H1 (cell line): ENCODE results near the gene GIPC2. TPM values are rescaled to one million over a fixed set of nuclear protein-coding genes. Genes with fewer than 3 reads are reported as not detected.

Experiments used
- CTCF ChIA-PET: fragments of 300-600 bp; sonication (Branson Sonifier 250); formaldehyde crosslinking; loops from one replicate; lab custom pipeline; 2021; ENCODE audit not compliant: partially characterized antibody; lab: Charles Lee
- POLR2A ChIA-PET: fragments of 300-600 bp; sonication (Branson Sonifier 250); formaldehyde crosslinking; loops from one replicate; lab custom pipeline; 2021; ENCODE audit warnings: inconsistent platforms; ENCODE audit not compliant: partially characterized antibody; lab: Charles Lee
- DNase-seq, 2 experiments: peaks; one replicate each; pipeline versions ENCODE4 v3.0.0 to v3.0.0-alpha.2; 2010 to 2022; ENCODE audit warnings: low spot score in 2 of 2, low read depth in 1 of 2, mixed read lengths in 1 of 2
- FAIRE-seq: peaks from 2 replicates; lab custom pipeline; 2011; peaks lifted over from hg19 to GRCh38; lab: Jason Lieb, UNC
- H2AFZ ChIP-seq: 2 replicates; pipeline ENCODE4 v1.8.1; 2012; ENCODE audit warnings: low read length, inconsistent platforms
- H2AK5ac ChIP-seq: 2 replicates; pipeline ENCODE4 v1.6.1; 2013; ENCODE audit warnings: low read depth, low read length
- H2BK120ac ChIP-seq: replicated peaks from 2 replicates; pipeline ENCODE3; 2013; ENCODE audit warnings: low read depth, low read length, inconsistent platforms
- H2BK12ac ChIP-seq: 2 replicates; pipeline ENCODE4 v1.6.1; 2013; ENCODE audit warnings: low read depth, low read length
- H2BK15ac ChIP-seq: 2 replicates; pipeline ENCODE4 v1.6.1; 2013; ENCODE audit warnings: low read length
- H2BK20ac ChIP-seq: 2 replicates; pipeline ENCODE4 v1.6.1; 2013; ENCODE audit warnings: low read length
- H2BK5ac ChIP-seq: 2 replicates; pipeline ENCODE4 v1.6.1; 2013; ENCODE audit warnings: low read depth, low read length
- H3K14ac ChIP-seq: 2 replicates; pipeline ENCODE4 v1.6.1; 2013; ENCODE audit warnings: inconsistent platforms; ENCODE audit not compliant: insufficient read length
- H3K18ac ChIP-seq: 2 replicates; pipeline ENCODE4 v1.6.1; 2013; ENCODE audit warnings: low read length; ENCODE audit errors: extremely low read depth
- H3K23ac ChIP-seq: 2 replicates; pipeline ENCODE4 v1.6.1; 2013; ENCODE audit warnings: inconsistent platforms; ENCODE audit not compliant: insufficient read length
- H3K23me2 ChIP-seq: 2 replicates; pipeline ENCODE4 v1.6.1; 2013; ENCODE audit warnings: low read depth, low read length
- H3K27ac ChIP-seq: 2 replicates; pipeline ENCODE4 v1.6.1; 2011; ENCODE audit warnings: low read depth, low read length, inconsistent platforms
- H3K27me3 ChIP-seq, 4 experiments: replicated peaks in 1 of 4; 1 replicate in 1 of 4; 2 replicates in 3 of 4; pipeline versions ENCODE4 v1.6.1 to v1.8.1; 2011 to 2013; ENCODE audit warnings: low read length in 3 of 4, mild to moderate bottlenecking in 3 of 4, inconsistent platforms in 2 of 4, mixed read lengths in 2 of 4, moderate library complexity in 1 of 4; ENCODE audit not compliant: control insufficient read depth in 3 of 4, insufficient read depth in 3 of 4; ENCODE audit errors: extremely low read depth in 1 of 4
- H3K36me3 ChIP-seq, 4 experiments: 2 replicates each; pipeline versions ENCODE4 v1.6.1 to v1.8.1; 2011 to 2013; ENCODE audit warnings: mild to moderate bottlenecking in 4 of 4, low read length in 3 of 4, moderate library complexity in 2 of 4, control low read depth in 1 of 4, inconsistent platforms in 1 of 4; ENCODE audit not compliant: insufficient read depth in 4 of 4, control insufficient read depth in 2 of 4
- H3K4ac ChIP-seq: replicated peaks from 2 replicates; pipeline ENCODE3; 2013; ENCODE audit warnings: low read length, low read depth, mixed read lengths, inconsistent platforms; ENCODE audit not compliant: insufficient read length
- H3K4me1 ChIP-seq, 4 experiments: replicated peaks in 1 of 4; 1 replicate in 1 of 4; 2 replicates in 3 of 4; pipeline versions ENCODE4 v1.6.1 to v1.8.1; 2011 to 2013; ENCODE audit warnings: low read length in 3 of 4, inconsistent platforms in 2 of 4, mixed read lengths in 1 of 4; ENCODE audit not compliant: insufficient read depth in 4 of 4, control insufficient read depth in 3 of 4
- H3K4me2 ChIP-seq, 2 experiments: 2 replicates each; pipeline versions ENCODE4 v1.6.1 to v1.8.1; 2011 to 2013; ENCODE audit warnings: low read depth in 2 of 2, low read length in 2 of 2, control low read depth in 1 of 2, inconsistent platforms in 1 of 2, mild to moderate bottlenecking in 1 of 2; ENCODE audit not compliant: insufficient read depth in 1 of 2
- H3K4me3 ChIP-seq, 4 experiments: fragments of 200-600, 300-600 bp in 1 of 4; sonication (generic), shearing (Covaris generic), sonication (Bioruptor Twin) in 1 of 4; 2 replicates each; pipeline versions ENCODE4 v1.5.1 to v1.8.1; 2011 to 2016; ENCODE audit warnings: low read length in 4 of 4, low read depth in 3 of 4, control low read depth in 2 of 4, inconsistent platforms in 2 of 4, mild to moderate bottlenecking in 2 of 4, mixed read lengths in 1 of 4, moderate library complexity in 1 of 4; ENCODE audit not compliant: insufficient read depth in 2 of 4; ENCODE audit errors: extremely low read depth in 1 of 4
- H3K56ac ChIP-seq: replicated peaks from 2 replicates; pipeline ENCODE3; 2013; ENCODE audit warnings: low read depth, mild to moderate bottlenecking, mixed read lengths, low read length, inconsistent platforms; ENCODE audit not compliant: insufficient read length
- H3K79me1 ChIP-seq: 2 replicates; pipeline ENCODE4 v1.6.1; 2013; ENCODE audit warnings: low read depth, low read length, control low read depth
- H3K79me2 ChIP-seq, 2 experiments: 2 replicates each; pipeline versions ENCODE4 v1.6.1 to v1.8.1; 2012 to 2013; ENCODE audit warnings: low read length in 2 of 2, mild to moderate bottlenecking in 2 of 2, inconsistent platforms in 1 of 2; ENCODE audit not compliant: insufficient read depth in 2 of 2, control insufficient read depth in 1 of 2
- H3K9ac ChIP-seq, 4 experiments: replicated peaks in 1 of 4; 1 replicate in 1 of 4; 2 replicates in 3 of 4; pipeline versions ENCODE4 v1.6.1 to v1.8.1; 2011 to 2013; ENCODE audit warnings: low read depth in 3 of 4, low read length in 3 of 4, control low read depth in 2 of 4, mild to moderate bottlenecking in 2 of 4, moderate library complexity in 2 of 4, inconsistent platforms in 1 of 4; ENCODE audit errors: extremely low read depth in 1 of 4
- H3K9me3 ChIP-seq, 2 experiments: 2 replicates each; pipeline versions ENCODE4 v1.6.1 to v1.8.1; 2012 to 2013; ENCODE audit warnings: mild to moderate bottlenecking in 2 of 2, moderate library complexity in 2 of 2, control low read depth in 1 of 2, inconsistent platforms in 1 of 2, low read depth in 1 of 2, low read length in 1 of 2, mixed read lengths in 1 of 2; ENCODE audit not compliant: insufficient read depth in 2 of 2
- H4K20me1 ChIP-seq, 2 experiments: replicated peaks in 1 of 2; 2 replicates each; pipeline versions ENCODE3 to v1.8.1; 2011 to 2013; ENCODE audit warnings: inconsistent platforms in 2 of 2, low read length in 2 of 2, mild to moderate bottlenecking in 1 of 2; ENCODE audit not compliant: insufficient read depth in 2 of 2, control insufficient read depth in 1 of 2
- H4K5ac ChIP-seq: 2 replicates; pipeline ENCODE4 v1.6.1; 2013; ENCODE audit warnings: low read length, low read depth, mixed read lengths, inconsistent platforms; ENCODE audit not compliant: insufficient read length
- H4K8ac ChIP-seq: 2 replicates; pipeline ENCODE4 v1.8.0; 2013; ENCODE audit warnings: mild to moderate bottlenecking, moderate library complexity, low read length, inconsistent platforms; ENCODE audit not compliant: insufficient read depth; ENCODE audit errors: extremely low read depth
- H4K91ac ChIP-seq: replicated peaks from 2 replicates; pipeline ENCODE3; 2013; ENCODE audit warnings: low read length, mixed read lengths, inconsistent platforms; ENCODE audit not compliant: insufficient read length
- CREB1 ChIP-seq: IDR thresholded peaks from 2 replicates; pipeline ENCODE4 v1.6.1; 2012; ENCODE audit warnings: inconsistent platforms
- WGBS, 2 experiments: shearing (Covaris generic) in 1 of 2; methylation state at CpG; one replicate each; pipeline versions ENCODE4 v1.1.6 to v1.1.7; 2013 to 2015; ENCODE audit warnings: low lambda C conversion rate in 2 of 2, mixed read lengths in 2 of 2, inconsistent platforms in 1 of 2, low coverage in 1 of 2, missing lambda C conversion rate in 1 of 2; ENCODE audit not compliant: insufficient replicate concordance in 2 of 2, insufficient coverage in 1 of 2, insufficient read length in 1 of 2; ENCODE audit errors: extremely low coverage in 1 of 2, missing lambda C conversion rate in 1 of 2; 5-methylcytosine and 5-hydroxymethylcytosine counted together
- polyA plus RNA-seq, 7 experiments: library from polyadenylated mRNA; depleted of rRNA in 3 of 7; stranded (reverse) in 5 of 7; unstranded in 2 of 7; fragments of >200 nt in 5 of 7; fragments of 200-250 nt in 2 of 7; gene quantifications; 1 replicate in 5 of 7; 2 replicates in 1 of 7; 4 replicates in 1 of 7; pipeline versions ENCODE4 v1.2.1 to v1.2.3, GENCODE V29; 2011 to 2013; ENCODE audit warnings: missing spikeins in 2 of 7, mixed read lengths in 2 of 7
- total RNA-seq: library from RNA; stranded (reverse); fragmentation: NEBNext Ultra II Directional; extraction: Animal tissue kit (Norgen Biotek cat#: 25700); gene quantifications from 2 replicates; pipeline ENCODE4 v1.2.1, GENCODE V29; 2021

Gene GIPC2
- total and polyA plus RNA-seq, 2 of the 8 experiments (the other 6 are each of a cell fraction or from before 2014, with no cell fraction given): 0.29 to 0.69 TPM

DNA sequence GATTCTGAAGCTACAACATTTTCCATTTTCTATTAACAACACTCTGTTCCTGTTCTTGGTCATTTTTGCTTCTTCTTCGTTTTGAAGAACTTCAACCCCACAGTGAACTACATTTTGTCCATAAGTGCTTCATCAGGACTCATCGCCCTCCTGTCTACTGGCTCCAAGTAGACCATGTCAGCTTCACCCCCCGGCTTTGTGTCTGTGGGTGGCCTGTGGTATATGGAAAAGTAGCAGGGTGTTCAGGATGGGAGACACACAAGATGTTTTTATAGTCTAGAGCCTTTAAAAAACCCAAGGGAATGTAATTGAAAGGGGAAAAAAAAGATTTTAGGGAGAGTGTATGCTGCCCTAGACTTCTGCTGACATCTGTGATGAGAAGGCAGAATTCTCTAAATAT is 46.1 kb downstream of the GIPC2 start:
- DNase-seq (no peak), FAIRE-seq (no peak)
- H3K9me3 ChIP-seq: no peaks in the 10 kb centered on the region
- H3K4me1 ChIP-seq: no peaks in the 10 kb centered on the region; a peak in 1 of 7 replicates
- H2BK12ac ChIP-seq: no peak overlapping the region
- no peaks in the 10 kb centered on the region for H3K79me2 ChIP-seq
- no peak overlapping the region for H2AFZ ChIP-seq
- H2BK20ac ChIP-seq: no peak overlapping the region
- no peak overlapping the region for H3K4ac ChIP-seq
- H2BK120ac ChIP-seq: no peak overlapping the region
- no peak overlapping the region for H2AK5ac ChIP-seq
- H3K56ac ChIP-seq: no peak overlapping the region
- ChIA-PET CTCF (interaction anchor here (0.5 to 1.1 kb wide), 4 partner anchors 11 to 747 kb away, joined by 3 to 4 read pairs (median 3); no protein-coding TSS in a partner anchor), POLR2A (interaction anchor here (0.7 kb wide), 1 partner anchor 22 kb away, joined by 3 read pairs; no protein-coding TSS in a partner anchor)
- no peak overlapping the region for H2BK5ac ChIP-seq
- WGBS, 2 experiments: 93% methylated on average over 3 of the region's 3 CpGs; no CpG with 5 or more reads in 1 of the 2 experiments
- no peak overlapping the region for H3K4me2 ChIP-seq
- H3K4me3 ChIP-seq: no peak overlapping the region
- H3K36me3 ChIP-seq: no peaks in the 10 kb centered on the region
- no peak overlapping the region for H3K14ac ChIP-seq
- H3K18ac ChIP-seq: no peak overlapping the region
- H3K27me3 ChIP-seq: no peaks in the 10 kb centered on the region
- H4K8ac ChIP-seq: no peak overlapping the region
- no peaks in the 10 kb centered on the region for H3K23me2 ChIP-seq
- no peak overlapping the region for H3K23ac ChIP-seq
- H3K27ac ChIP-seq: no peak overlapping the region
- H3K9ac ChIP-seq: no peak overlapping the region
- no peak for TF ChIP-seq CREB1
- H4K5ac ChIP-seq: no peak overlapping the region
- H4K20me1 ChIP-seq: no peaks in the 10 kb centered on the region
- no peaks in the 10 kb centered on the region for H3K79me1 ChIP-seq
- no peak overlapping the region for H4K91ac ChIP-seq
- H2BK15ac ChIP-seq: no peak overlapping the region
